OCI-LY1 (cell line): ENCODE data around the gene ABHD17A.

ENCODE experiments used
- CTCF ChIP-seq: fragments of 200-600 bp; sonication (generic), shearing (Covaris generic); IDR thresholded peaks from 2 replicates; pipeline ENCODE4 v1.5.1; 2017; ENCODE audit warnings: mild to moderate bottlenecking, antibody characterized with exemption, low read length, moderate library complexity, mixed read lengths
- EZH2 ChIP-seq: fragments of 200-600 bp; sonication (generic), shearing (Covaris generic); IDR thresholded peaks from 2 replicates; pipeline ENCODE4 v1.8.0; 2017; ENCODE audit warnings: borderline replicate concordance, mixed run types, mild to moderate bottlenecking, antibody characterized with exemption, low read length, moderate library complexity, mixed read lengths

GRCh38 chr19:1875646-1876495 is 9.4 kb downstream of the ABHD17A start:
- TF ChIP-seq CTCF, result no peak
- TF ChIP-seq EZH2, result no peak
